T-helper 1 cell treated with Interleukin-12 subunit alpha and Interleukin-12 subunit beta and Interleukin-4 antibody, amounts not matched to agents 30 ng/mL and 1 ng/mL, for 36 hours (primary cell): ENCODE data around the gene COG5. TPM values are rescaled to one million over a fixed set of nuclear protein-coding genes. Genes with fewer than 3 reads are reported as not detected.
"Not testable (repeated sequence)": the region's sequence is repeated elsewhere in the genome, so short reads cannot be mapped to it uniquely, and the experiment has no call there.

Experiments
- intact Hi-C: fragments of 100-400 bp; cut with micrococcal nuclease; formaldehyde crosslinking; loops from one replicate; pipeline ENCODE4 v1.15.1; 2024
- total RNA-seq: library from RNA; stranded (reverse); gene quantifications from 2 replicates; pipeline ENCODE4 v1.2.3, GENCODE V29; 2022

Gene COG5
- total RNA-seq, 1 donor from 2014 or later, result 47.8 TPM

GRCh38 chr7:107580716-107581383, 17.1 kb upstream of the COG5 start:
- intact Hi-C loops, result loop anchor here (1.0 to 5.0 kb wide), 10 partner anchors 18 to 946 kb away; partner anchors contain the start of genes COG5, DLD, DUS4L and PNPLA8

DNA sequence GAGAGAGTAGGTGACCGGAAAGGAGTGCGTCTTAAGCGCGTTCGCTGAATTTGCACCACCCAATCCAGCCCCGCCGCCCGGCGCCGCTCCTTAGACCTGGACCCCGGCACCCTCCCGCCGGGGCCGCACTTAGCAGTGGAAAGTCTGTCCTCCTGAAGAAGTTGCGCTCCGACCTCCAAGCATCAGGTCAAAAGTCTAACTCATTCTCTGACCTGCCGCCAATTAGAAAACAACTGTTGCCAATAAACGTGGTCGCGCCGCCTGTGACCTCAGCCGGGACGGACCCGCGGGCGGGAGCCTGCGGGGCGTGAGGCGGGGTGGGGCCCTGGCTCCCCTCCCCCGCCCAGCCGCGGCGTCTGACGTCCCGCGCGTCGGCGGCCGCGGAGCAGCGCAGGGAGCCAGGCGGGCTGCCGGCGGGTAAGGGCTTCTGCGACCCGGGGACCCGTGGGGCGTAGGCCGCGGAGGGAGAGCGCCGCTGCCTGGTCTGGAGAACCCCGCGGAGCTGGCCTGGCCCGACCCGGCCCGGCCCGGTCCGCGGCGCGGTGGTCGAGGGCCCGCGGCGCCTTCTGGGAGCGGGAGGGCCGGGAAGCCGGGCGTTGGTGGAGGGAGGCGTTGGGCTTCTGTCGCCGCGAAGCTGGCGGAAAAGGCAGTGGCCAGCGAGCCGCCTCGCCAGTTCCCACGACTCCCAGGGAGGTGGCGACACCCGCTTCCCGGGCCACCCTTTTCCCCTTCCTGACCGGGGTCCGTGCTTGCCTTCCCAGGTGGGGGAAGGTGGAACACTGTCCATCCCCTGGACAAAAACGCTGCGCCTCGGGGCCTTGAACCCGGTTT, 16.4 kb upstream of the COG5 start, which contains the start of gene BCAP29:
Gene BCAP29 (plus strand): TSS at position 362 of the 831 bp plus-strand sequence. CDS start 527 bp downstream, outside the sequence.
- intact Hi-C loops, result loop anchor here (1.0 to 5.0 kb wide), 10 partner anchors 17 to 947 kb away; partner anchors contain the start of genes COG5, DLD, DUS4L and PNPLA8

DNA sequence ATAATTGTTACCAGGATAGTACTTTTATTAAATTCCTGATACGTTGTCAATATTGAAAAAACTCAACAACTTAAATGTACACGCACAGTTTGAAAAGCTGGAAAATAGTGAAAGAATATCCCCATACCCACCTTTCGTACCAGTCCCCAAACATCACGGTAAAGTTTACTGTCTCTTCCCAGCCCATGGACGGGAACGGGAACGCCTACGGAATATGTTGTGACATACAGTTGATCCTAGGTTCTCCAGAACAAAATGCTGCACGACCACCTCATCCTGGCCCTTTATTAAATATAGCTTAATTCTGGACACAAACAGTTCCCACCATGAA, 15.8 kb upstream of the COG5 start:
- intact Hi-C loops, result no loop called here

DNA sequence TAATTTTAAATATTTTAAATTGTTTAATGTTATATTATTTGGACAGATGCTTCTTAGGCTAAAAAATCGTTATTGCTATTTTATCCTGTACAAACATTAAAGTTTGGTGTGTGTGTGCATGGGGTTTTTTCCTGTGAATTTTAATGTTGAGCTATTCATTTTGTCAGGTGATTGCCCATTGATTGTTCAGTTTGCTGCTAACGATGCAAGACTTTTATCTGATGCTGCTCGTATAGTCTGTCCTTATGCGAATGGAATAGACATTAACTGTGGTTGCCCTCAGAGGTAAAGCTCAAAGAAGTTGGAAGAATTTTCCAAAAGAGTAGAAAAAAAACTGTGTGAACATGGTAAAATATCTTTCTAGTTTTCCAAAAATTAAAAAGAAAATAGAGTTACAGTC, 9.8 kb upstream of the COG5 start:
- intact Hi-C loops, result no loop called here

DNA sequence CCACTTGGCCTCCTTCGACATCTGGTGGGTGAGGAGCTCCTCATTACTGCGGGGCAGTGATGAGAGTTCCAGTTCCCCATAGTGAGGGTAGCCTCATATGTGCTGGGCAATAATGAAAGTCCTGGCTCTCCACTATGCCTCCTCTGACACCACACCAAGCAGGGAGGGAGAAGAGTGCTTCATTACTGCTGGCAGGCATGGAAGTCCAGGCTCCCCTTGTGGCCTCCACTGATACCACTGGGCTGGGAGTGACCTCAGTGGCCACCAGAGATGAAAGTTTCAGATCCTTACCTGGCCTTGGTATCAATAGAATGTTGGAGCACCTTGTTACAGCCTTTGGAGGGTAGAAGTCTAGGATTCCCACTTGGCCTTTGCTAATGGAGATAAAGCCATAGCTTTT, 6.6 kb upstream of the COG5 start:
- intact Hi-C loops, result no loop called here

DNA sequence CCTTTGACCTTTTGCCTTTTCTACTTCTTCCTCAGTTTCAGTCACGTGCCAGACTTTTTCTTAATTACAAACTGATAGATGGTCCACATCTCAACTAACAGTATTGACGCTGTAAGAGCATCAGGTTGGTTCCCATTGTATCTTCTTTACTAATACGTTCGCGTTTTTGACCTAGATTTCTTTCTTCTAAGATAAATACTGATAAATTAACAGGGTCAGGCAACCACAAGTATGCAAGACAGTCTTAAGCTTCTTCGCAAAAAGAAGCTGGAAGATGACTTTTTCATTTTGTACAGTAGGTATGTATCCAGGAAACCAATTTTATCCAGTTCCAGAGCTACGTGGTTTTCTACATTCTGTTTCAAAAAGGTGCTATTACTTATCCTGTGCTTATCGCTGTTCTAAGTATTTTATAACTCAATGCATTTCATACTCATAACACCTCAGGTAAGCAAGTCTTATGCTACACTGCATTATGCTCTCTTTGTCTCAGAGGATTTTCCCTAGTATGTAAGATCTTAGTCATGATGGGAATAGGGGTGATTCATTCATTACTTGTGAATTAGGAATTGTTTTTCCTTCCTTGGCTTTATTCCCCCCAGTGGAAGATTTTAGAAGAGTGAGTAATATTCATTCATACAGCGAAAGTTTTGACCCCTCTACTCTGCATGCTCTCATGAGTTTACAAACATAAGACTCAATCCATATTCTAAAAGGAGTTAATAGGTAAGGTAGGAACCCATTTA, 1.0 kb upstream of the COG5 start:
- intact Hi-C loops, result loop anchor here (5.0 to 10.0 kb wide), 6 partner anchors 163 to 1277 kb away; partner anchors contain the start of genes CCDC71L, DNAJB9, PNPLA8 and THAP5

GRCh38 chr7:107563081-107563774, 492 bp downstream of the COG5 start:
- intact Hi-C loops, result loop anchor here (1.0 to 10.0 kb wide), 12 partner anchors 17 to 1276 kb away; partner anchors contain the start of genes BCAP29, CCDC71L, DLD and DNAJB9

GRCh38 chr7:107560898-107561516, 2.7 kb downstream of the COG5 start:
- intact Hi-C loops, result loop anchor here (1.0 to 10.0 kb wide), 8 partner anchors 98 to 1274 kb away; partner anchors contain the start of genes CCDC71L, DNAJB9, PNPLA8 and THAP5

DNA sequence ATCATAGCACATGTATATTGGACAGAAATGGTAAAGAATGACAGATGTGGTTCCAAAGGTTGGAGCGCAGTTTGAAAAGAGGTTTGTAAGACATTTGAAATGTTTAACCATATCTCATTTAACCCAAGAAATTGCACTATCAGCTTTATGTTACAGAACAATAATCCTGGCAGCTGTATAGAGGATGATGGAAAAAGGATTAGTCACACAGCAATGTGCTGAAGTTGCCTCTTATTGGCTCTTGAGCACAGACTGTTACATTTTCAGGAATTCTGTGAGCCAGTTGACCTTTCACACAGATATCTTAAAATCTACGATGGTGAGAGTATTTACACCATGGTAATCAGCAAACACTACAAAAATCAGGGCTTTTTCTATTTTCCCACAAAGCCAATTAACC, 3.9 kb downstream of the COG5 start:
- intact Hi-C loops, result loop anchor here (2.0 to 10.0 kb wide), 7 partner anchors 167 to 1273 kb away; partner anchors contain the start of genes CCDC71L, DNAJB9, PNPLA8 and THAP5

DNA sequence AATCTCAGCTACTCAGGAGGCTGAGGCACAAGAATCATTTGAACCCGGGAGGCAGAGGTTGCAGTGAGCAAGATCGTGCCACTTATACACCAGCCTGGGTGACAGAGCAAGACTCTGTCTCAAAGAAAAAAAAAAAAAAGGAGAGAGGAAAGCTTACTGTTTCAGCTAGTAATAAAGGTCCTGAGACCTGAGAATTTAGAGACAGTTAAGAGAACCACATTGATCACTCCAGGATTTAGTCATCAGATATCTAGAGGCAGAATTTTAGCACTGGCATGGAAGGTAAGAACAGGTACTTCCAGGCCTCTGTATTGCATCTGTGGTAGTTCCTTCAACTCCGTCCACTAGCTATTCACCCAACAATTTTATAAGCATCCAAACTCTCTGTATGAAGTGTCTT, 7.8 kb downstream of the COG5 start:
- intact Hi-C loops, result no loop called here

DNA sequence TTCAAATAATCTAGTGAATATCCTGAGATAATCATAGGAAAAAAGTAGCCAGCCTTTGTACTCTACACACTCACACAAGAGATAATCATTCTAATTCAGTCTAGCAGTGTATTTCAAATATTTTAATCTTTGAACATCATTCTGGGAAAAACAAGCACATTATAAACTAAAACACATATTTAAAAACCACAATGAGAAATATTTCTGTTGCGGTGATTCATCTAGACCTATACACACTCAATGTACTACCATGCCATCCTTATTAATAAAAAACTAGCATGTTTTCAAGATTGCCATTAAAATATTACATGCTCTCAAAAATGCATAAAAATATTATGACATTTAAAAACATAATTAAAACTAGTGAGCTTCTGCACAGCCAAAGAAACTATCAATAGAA, 11.8 kb downstream of the COG5 start:
- intact Hi-C loops, result no loop called here

DNA sequence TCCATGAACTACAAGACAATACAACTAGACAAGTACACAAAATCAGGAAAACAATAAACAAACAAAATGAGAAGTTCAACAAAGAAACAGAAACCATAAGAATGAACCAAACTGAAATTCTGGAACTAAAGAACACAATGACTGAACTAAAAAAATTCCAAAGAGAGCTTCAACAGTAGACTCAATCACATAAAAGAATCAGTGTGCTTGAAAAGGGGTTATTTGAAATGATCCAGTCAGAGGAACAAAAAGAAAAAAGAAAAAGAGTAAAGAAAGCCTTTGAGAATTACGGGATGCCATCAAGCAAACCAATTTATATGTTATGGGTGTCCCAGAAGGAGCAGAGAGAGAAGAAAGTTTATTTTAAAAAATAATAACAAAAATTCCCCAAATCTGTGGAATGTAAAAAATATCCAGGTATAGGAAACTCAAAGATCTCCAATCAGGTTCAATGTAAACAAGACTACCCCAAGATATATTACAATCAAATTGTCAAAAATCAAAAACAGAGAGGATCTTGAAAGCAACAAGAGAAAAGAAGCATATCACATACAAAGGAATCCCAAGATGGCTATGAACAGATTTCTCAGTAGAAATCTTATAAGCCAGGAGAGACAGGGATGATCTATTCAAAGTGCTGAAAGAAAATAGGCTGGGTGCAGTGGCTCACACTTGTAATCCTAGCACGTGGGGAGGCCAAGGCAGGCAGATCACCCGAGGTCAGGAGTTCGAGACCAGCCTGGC, 18.7 kb downstream of the COG5 start:
- intact Hi-C loops, result no loop called here

GRCh38 chr7:107543338-107543993, 20.3 kb downstream of the COG5 start:
- intact Hi-C loops, result no loop called here

- intact Hi-C loops, result no loop called here
Measured at GRCh38 chr7:107538001-107538400, 25.7 kb downstream of the COG5 start.

- intact Hi-C loops, result not testable (repeated sequence)
Measured at GRCh38 chr7:107537228-107537627, 26.5 kb downstream of the COG5 start.

DNA sequence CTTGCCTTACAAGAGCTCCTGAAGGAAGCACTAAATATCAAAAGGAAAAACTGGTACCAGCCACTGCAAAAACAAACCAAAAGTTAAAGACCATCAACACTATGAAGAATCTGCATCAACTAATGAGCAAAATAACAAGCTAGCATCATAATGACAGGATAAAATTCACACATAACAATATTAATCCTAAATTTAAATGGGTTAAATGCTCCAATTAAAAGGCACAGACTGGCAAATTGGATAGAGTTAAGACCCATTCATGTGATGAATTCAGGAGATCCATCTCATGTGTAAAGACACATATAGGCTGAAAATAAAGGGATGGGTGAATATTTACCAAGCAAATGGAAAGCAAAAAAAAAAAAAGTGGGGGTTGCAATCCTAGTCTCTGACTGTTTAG, 29.6 kb downstream of the COG5 start:
- intact Hi-C loops, result no loop called here

GRCh38 chr7:107530751-107531150, 33.0 kb downstream of the COG5 start:
- intact Hi-C loops, result no loop called here

GRCh38 chr7:107528461-107528860, 35.3 kb downstream of the COG5 start:
- intact Hi-C loops, result no loop called here

- intact Hi-C loops, result no loop called here
Measured at GRCh38 chr7:107527196-107527595, 36.5 kb downstream of the COG5 start.
